Measurements from ENCODE around the gene CYP3A4.

CYP3A4 gene

DNA sequence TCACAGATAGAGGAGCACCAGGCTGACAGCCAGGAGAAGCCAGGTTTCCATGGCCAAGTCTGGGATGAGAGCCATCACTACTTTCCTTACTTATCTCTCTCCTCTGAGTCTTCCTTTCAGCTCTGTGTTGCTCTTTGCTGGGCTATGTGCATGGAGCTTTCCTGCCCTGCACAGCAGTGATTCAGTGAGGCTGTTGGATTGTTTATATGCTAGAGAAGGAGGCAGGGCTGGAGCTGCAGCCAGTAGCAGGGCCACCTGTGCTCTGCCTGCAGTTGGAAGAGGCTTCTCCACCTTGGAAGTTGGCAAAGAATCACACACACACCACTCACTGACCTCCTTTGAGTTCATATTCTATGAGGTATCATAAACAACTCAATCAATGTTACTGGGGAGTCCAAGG lies at the start of gene CYP3A4:
CYP3A4 (minus strand) TSS at position 178 of the 400 bp plus-strand sequence; CDS start at position 75, 103 bp downstream.
- no peak for DNase-seq
- TF ChIP-seq POLR2A (IDR thresholded peaks at IDR 0.05; ENCODE audit: low read length) = no peak
- no peak for TF ChIP-seq GATA1 (IDR thresholded peaks at IDR 0.05; ENCODE audit: low read depth, low read length)

DNA sequence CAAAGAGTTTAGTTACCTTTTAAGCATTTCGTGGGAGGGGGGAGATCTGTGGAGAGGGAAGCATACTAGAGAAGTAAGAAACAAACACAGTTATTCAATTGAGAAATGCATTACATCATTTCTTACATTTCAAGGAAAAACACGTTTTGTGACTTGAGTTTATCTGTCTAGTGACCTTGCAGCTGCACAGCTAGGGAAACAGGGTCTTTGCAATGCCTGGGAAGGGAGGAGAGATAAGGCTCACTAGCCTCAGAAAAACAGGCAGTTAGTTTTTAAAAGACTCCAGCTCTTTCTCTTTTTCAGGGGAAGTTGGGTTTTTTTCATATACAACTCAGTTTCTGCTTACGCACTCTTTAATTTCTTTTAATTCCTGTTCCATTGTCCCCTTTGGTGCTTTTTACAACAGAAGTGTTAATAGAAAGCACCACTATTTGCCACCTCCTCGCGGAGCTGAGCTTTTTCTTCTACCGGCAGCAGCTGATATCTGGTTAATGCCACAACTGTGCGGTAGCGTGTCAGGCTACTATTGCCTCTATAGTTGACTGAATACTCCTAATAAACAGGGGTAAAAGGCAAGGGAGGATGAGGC lies 49.4 kb upstream of the CYP3A4 start:
- DNase-seq = peak; percentile 91 to 96
- TF ChIP-seq GATA1 (IDR thresholded peaks at IDR 0.05; ENCODE audit: low read depth, low read length) = peak; percentile 67
- TF ChIP-seq POLR2A (IDR thresholded peaks at IDR 0.05; ENCODE audit: low read length) = peak; percentile 65

DNA sequence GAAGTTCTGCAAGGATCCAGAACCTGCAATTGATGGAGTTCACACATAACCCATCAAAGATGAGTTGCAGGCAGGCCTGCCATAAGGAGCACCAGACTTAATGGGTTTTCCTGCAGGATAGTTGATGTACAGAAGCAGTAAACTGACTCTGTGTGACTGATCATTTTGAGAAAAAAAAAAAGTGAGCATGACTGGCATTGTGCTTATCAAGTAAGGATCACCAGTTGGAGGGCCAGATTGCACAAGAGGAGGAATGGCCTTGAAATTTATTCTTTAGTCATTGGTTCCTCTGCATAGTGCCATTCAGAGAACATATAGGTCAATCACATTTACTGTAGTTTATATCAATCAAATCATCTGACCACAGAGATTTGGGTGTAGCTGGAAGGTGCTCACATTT lies 47.6 kb upstream of the CYP3A4 start:
- TF ChIP-seq GATA1 (IDR thresholded peaks at IDR 0.05; ENCODE audit: low read depth, low read length) = no peak
- no peak for TF ChIP-seq POLR2A (IDR thresholded peaks at IDR 0.05; ENCODE audit: low read length)
- DNase-seq = peak; percentile 90

DNA sequence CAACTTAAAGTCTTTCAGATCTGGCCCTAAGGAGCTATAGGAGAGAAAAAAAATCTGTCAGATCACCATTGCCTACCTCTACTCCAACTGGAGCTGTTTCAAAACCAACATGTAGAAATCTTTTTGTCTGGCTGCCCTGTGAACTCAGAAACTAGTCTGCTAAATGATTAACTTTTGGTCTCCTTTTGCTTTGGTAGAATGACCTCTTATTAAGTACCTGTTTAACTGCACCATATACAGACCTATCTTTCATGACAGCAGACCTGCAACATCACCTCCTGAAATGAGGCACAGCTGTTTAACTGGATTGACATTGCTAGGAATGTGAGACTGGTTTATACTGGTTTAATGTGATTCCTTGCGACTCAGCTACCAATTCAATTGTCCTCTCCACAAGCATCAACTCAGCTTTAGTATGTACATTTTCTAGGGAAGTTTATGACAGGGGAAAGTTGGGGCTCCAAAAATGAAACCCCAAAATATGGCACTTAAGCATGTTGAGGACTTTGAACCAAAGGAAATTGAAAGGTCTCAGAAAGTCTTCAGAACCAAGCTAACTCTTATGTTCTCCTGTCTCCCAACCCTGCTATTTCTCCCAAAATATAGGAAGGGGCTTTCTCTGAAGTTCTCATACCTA lies 45.7 kb upstream of the CYP3A4 start:
- DNase-seq = peak in 1 of 2 experiments; percentile 23
- TF ChIP-seq GATA1 (IDR thresholded peaks at IDR 0.05; ENCODE audit: low read depth, low read length) (no peak), POLR2A (IDR thresholded peaks at IDR 0.05; ENCODE audit: low read length) (no peak)

DNA sequence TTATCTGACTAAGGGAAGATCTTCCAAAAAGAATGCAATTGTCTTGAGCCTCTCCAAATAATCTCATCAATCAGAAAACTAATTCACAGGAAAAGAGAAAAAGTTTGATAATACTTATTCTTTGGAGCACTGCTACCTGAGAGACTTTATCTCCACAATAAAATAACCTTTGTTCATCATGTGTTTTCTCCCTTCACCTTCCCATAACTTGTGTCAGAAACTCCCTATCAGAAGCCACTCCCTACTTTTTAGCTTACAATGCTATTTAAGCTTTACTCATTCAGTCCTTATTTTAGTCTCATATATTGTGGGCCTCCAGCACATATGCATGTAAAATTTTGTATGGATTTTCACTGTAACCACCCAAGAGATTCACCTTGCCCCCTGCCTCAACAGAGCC lies 44.8 kb upstream of the CYP3A4 start:
- no peak for TF ChIP-seq GATA1 (IDR thresholded peaks at IDR 0.05; ENCODE audit: low read depth, low read length)

DNA sequence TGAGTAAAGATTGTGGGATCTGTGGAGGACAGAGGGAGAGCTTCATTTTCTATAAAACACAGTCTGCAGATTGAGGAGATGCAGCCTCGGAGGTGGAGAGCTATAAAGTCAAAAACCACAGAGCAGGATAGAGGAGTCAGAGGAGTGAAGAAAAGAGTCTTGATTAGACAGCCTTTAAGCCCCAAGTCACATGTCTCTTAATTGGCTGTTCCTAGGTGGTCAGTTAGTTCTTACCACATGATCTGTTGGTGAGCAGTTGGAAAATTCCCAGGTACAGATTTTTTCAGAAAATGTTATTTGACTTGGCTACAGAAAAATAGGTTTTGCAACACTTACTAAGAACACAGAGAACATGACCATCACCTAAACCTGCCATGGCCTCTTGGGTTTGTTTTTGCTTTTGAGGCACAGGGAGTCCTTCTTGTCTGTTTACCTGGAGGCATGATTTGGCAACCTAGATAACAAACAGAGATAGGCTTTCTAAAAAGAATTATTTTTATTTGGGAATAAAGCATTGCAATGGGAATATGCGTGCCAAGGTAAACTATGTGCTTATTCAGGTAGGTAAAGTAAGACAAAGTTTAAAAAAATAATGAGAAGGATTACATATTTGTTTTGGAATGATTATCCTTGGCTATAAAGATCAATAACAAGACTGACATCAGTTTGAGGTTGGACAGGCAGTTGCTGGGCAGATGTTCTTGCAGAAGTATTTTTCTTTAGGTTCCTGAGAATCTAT lies 43.2 kb upstream of the CYP3A4 start:
- TF ChIP-seq GATA1 (IDR thresholded peaks at IDR 0.05; ENCODE audit: low read depth, low read length) (no peak), POLR2A (IDR thresholded peaks at IDR 0.05; ENCODE audit: low read length) (no peak)
- DNase-seq = no peak

More for the DNA sequence above, 44.8 kb upstream of the CYP3A4 start:
- no peak for DNase-seq

DNA sequence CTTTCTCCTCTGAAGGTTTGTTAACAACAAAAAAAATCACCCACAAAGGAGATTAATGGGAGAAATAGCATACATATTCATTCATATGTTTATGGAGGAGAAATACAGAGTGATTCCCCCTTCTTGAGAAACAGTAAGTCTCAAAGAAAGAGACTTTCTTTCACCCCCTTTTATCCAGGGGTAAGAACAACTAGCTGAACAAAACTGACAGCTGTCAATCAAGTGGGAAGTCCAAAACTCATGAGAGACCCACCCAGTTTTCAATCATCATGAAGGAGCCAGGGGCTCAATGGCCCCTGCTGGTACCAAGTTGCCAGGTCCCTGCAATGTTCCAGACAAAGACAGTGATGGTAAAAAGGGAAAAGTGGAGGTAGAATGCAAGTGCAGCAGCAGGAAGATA lies 41.9 kb upstream of the CYP3A4 start:
- no peak for DNase-seq
- TF ChIP-seq POLR2A (IDR thresholded peaks at IDR 0.05; ENCODE audit: low read length) (no peak), GATA1 (IDR thresholded peaks at IDR 0.05; ENCODE audit: low read depth, low read length) (no peak)

DNA sequence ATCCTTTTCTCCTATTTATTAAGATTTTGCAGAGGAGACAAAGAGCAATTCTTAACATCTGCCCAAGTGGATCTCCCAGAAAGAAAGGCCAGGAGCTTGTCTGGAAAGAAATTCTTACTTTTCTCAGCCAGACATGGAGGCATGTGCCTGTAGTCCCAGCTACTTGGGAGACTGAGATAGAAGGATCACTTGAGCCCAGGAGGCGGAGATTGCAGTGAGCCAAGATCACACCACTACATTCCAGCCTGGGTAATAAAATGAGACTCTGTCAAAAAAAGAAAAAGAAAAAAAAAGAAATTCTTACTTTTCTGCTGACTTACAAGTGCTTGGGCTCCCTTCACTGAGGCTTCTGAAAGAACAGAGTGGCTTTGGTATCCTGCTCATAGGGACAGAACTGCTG lies 41.5 kb upstream of the CYP3A4 start:
- no peak for TF ChIP-seq POLR2A (IDR thresholded peaks at IDR 0.05; ENCODE audit: low read length)
- no peak for TF ChIP-seq GATA1 (IDR thresholded peaks at IDR 0.05; ENCODE audit: low read depth, low read length)
- DNase-seq = no peak

DNA sequence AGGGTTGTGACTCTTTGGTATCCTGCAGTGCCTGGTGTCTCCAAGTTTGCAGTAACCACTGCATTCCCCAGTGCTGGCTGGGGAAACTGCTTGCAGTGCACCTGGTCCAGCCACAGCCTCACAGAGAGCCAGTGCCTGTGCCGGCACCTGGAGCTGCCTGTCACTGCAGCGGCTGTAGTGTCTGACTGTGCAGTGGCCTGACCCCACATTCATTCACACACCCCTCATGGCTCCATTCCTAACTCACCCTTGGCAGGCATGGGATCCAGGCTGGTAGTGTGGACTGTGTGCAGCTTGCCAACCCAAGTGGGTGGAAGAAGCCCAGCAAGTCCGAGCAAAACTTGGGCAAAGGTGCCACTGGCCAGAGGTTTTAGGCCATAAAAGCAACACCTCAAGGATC lies 40.1 kb upstream of the CYP3A4 start:
- TF ChIP-seq GATA1 (IDR thresholded peaks at IDR 0.05; ENCODE audit: low read depth, low read length) (no peak), POLR2A (IDR thresholded peaks at IDR 0.05; ENCODE audit: low read length) (no peak)

DNA sequence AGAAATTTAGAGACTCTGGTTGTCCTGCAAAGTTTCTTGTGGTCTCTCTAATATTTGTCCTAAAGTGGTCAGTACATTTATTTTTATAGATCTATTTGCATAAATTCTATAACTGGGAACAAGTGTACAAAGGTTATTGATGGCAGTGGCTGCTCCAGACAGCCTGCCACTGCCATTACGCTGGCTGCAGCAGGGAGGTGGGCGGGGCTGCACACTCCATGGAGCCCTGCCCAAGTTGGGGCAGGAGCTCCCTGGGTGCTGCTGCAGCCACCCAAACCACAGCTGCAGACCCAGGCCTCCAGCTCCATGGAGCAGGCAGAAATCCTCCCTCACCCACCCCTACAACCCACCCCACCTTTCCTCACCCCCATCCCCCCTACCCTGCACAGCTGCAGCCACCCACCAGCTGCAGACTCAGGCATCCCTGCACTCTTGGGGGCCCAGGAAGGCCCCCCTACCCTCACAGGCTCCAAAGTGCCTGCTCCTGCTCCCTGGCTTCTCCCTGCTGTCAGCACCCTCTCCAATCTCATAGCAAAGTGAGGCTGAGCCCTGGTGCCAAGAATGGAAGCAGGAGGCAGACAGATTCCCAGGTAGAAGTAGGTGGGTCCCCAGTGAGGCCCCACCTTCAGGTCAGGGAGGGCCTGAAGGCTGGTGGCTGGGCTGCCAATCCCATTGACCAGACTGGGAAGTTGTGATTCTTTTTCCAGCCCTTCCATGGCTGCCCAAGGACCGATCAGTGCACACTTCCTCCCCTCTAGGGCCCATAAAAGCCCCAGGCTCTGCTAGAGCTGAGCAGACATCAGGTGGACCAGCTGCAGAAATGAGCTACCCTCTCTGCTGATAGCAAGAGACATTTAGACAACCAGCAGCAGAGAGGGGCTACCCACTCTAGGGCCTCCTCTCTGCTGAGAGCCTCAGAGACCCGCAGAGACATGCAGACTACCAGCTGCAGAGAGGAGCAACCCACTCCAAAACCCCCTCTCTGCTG lies 39.0 kb upstream of the CYP3A4 start:
- TF ChIP-seq GATA1 (IDR thresholded peaks at IDR 0.05; ENCODE audit: low read depth, low read length) (no peak), POLR2A (IDR thresholded peaks at IDR 0.05; ENCODE audit: low read length) (no peak)
- DNase-seq = peak; percentile 15 to 34

More for the DNA sequence above, 40.1 kb upstream of the CYP3A4 start:
- DNase-seq = no peak

DNA sequence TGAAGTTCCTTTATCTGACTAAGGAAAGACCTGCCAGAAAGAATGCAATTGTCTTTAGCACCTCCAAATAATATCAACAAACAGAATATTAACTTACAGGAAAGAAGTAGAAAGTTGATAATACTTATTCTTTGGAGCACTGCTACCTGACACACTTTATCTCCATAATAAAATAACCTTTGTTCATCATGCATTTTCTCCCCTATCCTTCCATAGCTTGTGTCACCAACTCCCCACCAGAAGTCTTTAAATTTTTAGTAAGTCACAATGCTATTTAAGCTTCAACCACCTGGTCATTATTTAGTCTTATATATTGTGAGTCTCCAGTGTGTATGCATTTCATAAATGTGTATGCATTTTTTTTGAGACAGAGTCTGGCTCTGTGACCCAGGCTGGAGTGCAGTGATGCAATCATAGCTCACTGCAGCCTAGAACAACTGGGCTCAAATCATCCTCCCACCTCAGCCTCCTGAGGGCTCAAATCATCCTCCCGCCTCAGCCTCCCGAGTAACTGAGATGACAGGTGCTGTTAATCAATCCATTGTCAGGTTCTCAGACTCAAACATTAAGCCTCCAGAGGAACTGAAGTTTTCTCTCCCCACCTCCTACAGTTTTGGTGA lies 36.5 kb upstream of the CYP3A4 start:
- no peak for DNase-seq
- TF ChIP-seq POLR2A (IDR thresholded peaks at IDR 0.05; ENCODE audit: low read length) (no peak), GATA1 (IDR thresholded peaks at IDR 0.05; ENCODE audit: low read depth, low read length) (no peak)

DNA sequence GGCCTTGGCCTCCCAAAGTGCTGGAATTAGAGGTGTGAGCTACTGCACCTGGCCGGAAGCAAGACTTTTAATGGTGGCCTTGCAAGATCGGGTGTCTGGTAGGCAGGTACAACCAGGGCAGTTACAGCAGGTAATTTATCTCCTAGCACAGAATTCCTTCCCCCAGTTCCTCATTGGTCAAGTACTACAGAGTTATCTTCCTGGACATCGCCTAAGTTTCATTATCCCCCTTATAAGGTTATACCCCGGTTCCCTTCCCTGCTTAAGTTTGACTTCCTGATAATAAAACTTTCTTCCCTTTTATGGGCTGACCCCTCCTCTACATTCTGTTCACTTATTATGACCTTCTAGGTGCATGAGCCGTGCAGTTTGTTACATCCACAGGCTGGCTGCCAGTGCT lies 24.8 kb upstream of the CYP3A4 start:
- DNase-seq = no peak
- no peak for TF ChIP-seq GATA1 (IDR thresholded peaks at IDR 0.05; ENCODE audit: low read depth, low read length)
- TF ChIP-seq POLR2A (IDR thresholded peaks at IDR 0.05; ENCODE audit: low read length) = no peak

DNA sequence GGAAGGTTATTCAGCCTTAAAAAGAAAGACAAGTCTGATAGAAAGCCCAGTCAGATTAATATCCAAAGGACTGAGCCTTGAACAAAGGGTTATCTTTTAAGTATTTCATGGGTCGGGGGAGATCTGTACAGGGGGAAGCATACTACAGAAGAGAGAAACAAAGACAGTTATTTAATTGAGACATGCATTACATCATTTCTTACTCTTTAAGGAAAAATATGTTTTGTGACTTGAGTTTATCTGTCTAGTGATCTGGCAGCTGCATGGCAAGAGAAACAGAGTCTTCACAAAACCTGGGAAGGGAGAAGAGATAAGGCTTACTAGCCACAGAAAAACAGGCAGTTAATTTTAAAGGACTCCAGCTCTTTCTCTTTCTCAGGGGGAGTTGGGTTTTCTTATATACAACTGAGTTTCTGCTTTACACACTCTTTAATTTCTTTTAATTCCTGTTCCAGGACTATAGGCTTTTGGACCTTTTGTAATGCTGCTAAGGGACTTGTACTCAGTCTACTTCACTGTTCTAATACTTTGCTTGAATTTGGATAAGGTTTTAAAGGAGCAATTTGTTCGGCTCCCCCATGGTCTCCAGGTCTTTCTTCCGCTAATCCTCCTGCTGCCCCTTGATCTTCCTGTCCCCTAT lies 23.0 kb upstream of the CYP3A4 start:
- no peak for TF ChIP-seq POLR2A (IDR thresholded peaks at IDR 0.05; ENCODE audit: low read length)
- no peak for TF ChIP-seq GATA1 (IDR thresholded peaks at IDR 0.05; ENCODE audit: low read depth, low read length)
- peak; percentile 15 to 49 for DNase-seq

Measured in erythroblast (primary cell).